Panc1 (cell line): ENCODE measurements around the gene RBCK1. TPM values are rescaled to one million over a fixed set of nuclear protein-coding genes. Genes with fewer than 3 reads are reported as not detected.

Experiments
- ATAC-seq: fragments of 200-7000 bp; cut with Tn5 transposase; 2 replicates; pipeline ENCODE4 v1.9.1; 2020; ENCODE audit warnings: mild to moderate bottlenecking, moderate library complexity
- BruUV-seq: library from RNA; stranded (reverse); fragments of 400-500 nt; replicated peaks from 2 replicates; lab custom pipeline; 2021; lab: Mats Ljungman, UMichigan
- CTCF ChIA-PET: fragments of 300-600 bp; sonication (Branson Sonifier 250); formaldehyde crosslinking; loops from one replicate; lab custom pipeline; 2022; ENCODE audit warnings: antibody characterized with exemption; lab: Charles Lee
- POLR2A ChIA-PET: fragments of 300-600 bp; sonication (Branson Sonifier 250); formaldehyde crosslinking; loops from one replicate; lab custom pipeline; 2022; ENCODE audit warnings: antibody characterized with exemption; lab: Charles Lee
- DNase-seq: peaks from one replicate; pipeline ENCODE4 v3.0.0-alpha.2; 2010; ENCODE audit warnings: low read depth, low spot score
- H3K27ac ChIP-seq: 2 replicates; pipeline ENCODE4 v1.5.1; 2011; ENCODE audit warnings: mild to moderate bottlenecking, low read length, inconsistent platforms
- H3K27me3 ChIP-seq: fragments of 200-500 bp; sonication (Bioruptor generic); 2 replicates; pipeline ENCODE4 v1.6.0; 2014; ENCODE audit warnings: low read length, inconsistent platforms; ENCODE audit not compliant: control insufficient read depth, insufficient read depth
- H3K36me3 ChIP-seq: fragments of 200-500 bp; sonication (Bioruptor generic); 2 replicates; pipeline ENCODE4 v1.5.1; 2014; ENCODE audit warnings: inconsistent platforms, mild to moderate bottlenecking, low read length, moderate library complexity; ENCODE audit not compliant: control insufficient read depth, insufficient read depth
- H3K4me1 ChIP-seq: 2 replicates; pipeline ENCODE4 v1.5.1; 2011; ENCODE audit warnings: inconsistent platforms, mild to moderate bottlenecking, low read length, moderate library complexity; ENCODE audit not compliant: control insufficient read depth, insufficient read depth
- H3K4me3 ChIP-seq, 2 experiments: 2 replicates each; pipeline ENCODE4 v1.5.1; 2011 to 2012; ENCODE audit warnings: low read depth in 2 of 2, low read length in 2 of 2, mild to moderate bottlenecking in 2 of 2, inconsistent platforms in 1 of 2, moderate library complexity in 1 of 2
- H3K9me3 ChIP-seq: fragments of 200-500 bp; sonication (Bioruptor generic); 2 replicates; pipeline ENCODE4 v1.5.1; 2014; ENCODE audit warnings: low read depth, mild to moderate bottlenecking, inconsistent platforms, low read length, moderate library complexity; ENCODE audit not compliant: control insufficient read depth, insufficient read depth
- CTCF ChIP-seq: fragments of 450-650 bp; IDR thresholded peaks from 2 replicates; pipeline ENCODE4 v1.5.1; 2017; ENCODE audit warnings: mild to moderate bottlenecking
- POLR2AphosphoS5 ChIP-seq: IDR thresholded peaks from 2 replicates; pipeline ENCODE4 v1.6.1; 2012; ENCODE audit warnings: mild to moderate bottlenecking, low read depth, low read length, moderate library complexity
- REST ChIP-seq, 2 experiments: IDR thresholded peaks; 2 replicates each; pipeline ENCODE4 v1.6.1; 2011 to 2012; ENCODE audit warnings: low read depth in 2 of 2, control low read depth in 1 of 2, low read length in 1 of 2, mild to moderate bottlenecking in 1 of 2, moderate library complexity in 1 of 2; ENCODE audit not compliant: insufficient read depth in 1 of 2
- SIN3A ChIP-seq: IDR thresholded peaks from 2 replicates; pipeline ENCODE4 v1.6.1; 2012; ENCODE audit warnings: low read depth, mild to moderate bottlenecking, low read length, moderate library complexity, borderline replicate concordance; ENCODE audit not compliant: insufficient read depth
- TCF7L2 ChIP-seq: IDR thresholded peaks from 2 replicates; pipeline ENCODE4 v1.6.1; 2011; ENCODE audit warnings: mild to moderate bottlenecking, low read depth, low read length, inconsistent platforms
- in situ Hi-C: cut with HindIII; loops from 2 replicates; pipeline ENCODE4 v1.10.0; 2016; ENCODE audit warnings: low sequenced_read_pairs, low pct_unique_long_range_greater_than_20kb
- intact Hi-C: fragments of 100-400 bp; cut with micrococcal nuclease; formaldehyde crosslinking; loops from one replicate; pipeline ENCODE4 v1.10.0; 2022; ENCODE audit not compliant: unreplicated experiment
- total RNA-seq: library from RNA; stranded (reverse); gene quantifications from one replicate; pipeline ENCODE4 v1.2.1, GENCODE V29; 2021; ENCODE audit not compliant: unreplicated experiment

The RBCK1 gene
- total RNA-seq, 1 experiment from 2014 or later = 97.1 TPM

- DNase-seq (no peak), ATAC-seq (no peak)
- Histone ChIP-seq H3K4me3 (no peak overlapping the region), H3K36me3 (no peaks in the 10 kb centered on the region), H3K4me1 (no peaks in the 10 kb centered on the region), H3K27ac (no peak overlapping the region), H3K9me3 (no peaks in the 10 kb centered on the region), H3K27me3 (no peaks in the 10 kb centered on the region)
- ChIA-PET CTCF (no interaction called here), POLR2A (no interaction called here)
- in situ Hi-C loops (no loop called here), intact Hi-C loops (no loop called here)
- TF ChIP-seq CTCF (no peak), TCF7L2 (no peak), REST (IDR thresholded peaks at IDR 0.05; ENCODE audit: insufficient read depth in 1 of 2, low read depth in 2 of 2, low read length in 1 of 2) (no peak), SIN3A (no peak), POLR2AphosphoS5 (no peak)
- TSS peak; percentile 14 for BruUV-seq
Measured at GRCh38 chr20:474581-474980, 66.5 kb downstream of the RBCK1 start.

- ChIA-PET POLR2A (no interaction called here), CTCF (no interaction called here)
- Histone ChIP-seq H3K9me3 (no peaks in the 10 kb centered on the region), H3K27me3 (no peaks in the 10 kb centered on the region), H3K36me3 (peaks cover 5% of the 10 kb centered on the region), H3K4me1 (no peaks in the 10 kb centered on the region), H3K4me3 (no peak overlapping the region), H3K27ac (no peak overlapping the region)
- DNase-seq = no peak
- no TSS peak for BruUV-seq
- no peak for ATAC-seq
- in situ Hi-C loops (no loop called here), intact Hi-C loops (no loop called here)
- TF ChIP-seq TCF7L2 (no peak), POLR2AphosphoS5 (no peak), CTCF (no peak), REST (IDR thresholded peaks at IDR 0.05; ENCODE audit: insufficient read depth in 1 of 2, low read depth in 2 of 2, low read length in 1 of 2) (no peak), SIN3A (no peak)
Measured at GRCh38 chr20:475463-476357, 67.6 kb downstream of the RBCK1 start.
